Activated CD4-positive, alpha-beta T cell treated with anti-CD3 and anti-CD28 coated beads for 1 hour (primary cell): Measurements from ENCODE around the gene TMEM45B.
A peak's percentile ranks its signal among the peaks of the same experiment; 100 is the strongest.
"Not testable (repeated sequence)": the region's sequence is repeated elsewhere in the genome, so short reads cannot be mapped to it uniquely, and the experiment has no call there.

Experiments
- DNase-seq: peaks from one replicate; pipeline ENCODE4 v3.0.0-alpha.2; 2020

TMEM45B gene

DNA sequence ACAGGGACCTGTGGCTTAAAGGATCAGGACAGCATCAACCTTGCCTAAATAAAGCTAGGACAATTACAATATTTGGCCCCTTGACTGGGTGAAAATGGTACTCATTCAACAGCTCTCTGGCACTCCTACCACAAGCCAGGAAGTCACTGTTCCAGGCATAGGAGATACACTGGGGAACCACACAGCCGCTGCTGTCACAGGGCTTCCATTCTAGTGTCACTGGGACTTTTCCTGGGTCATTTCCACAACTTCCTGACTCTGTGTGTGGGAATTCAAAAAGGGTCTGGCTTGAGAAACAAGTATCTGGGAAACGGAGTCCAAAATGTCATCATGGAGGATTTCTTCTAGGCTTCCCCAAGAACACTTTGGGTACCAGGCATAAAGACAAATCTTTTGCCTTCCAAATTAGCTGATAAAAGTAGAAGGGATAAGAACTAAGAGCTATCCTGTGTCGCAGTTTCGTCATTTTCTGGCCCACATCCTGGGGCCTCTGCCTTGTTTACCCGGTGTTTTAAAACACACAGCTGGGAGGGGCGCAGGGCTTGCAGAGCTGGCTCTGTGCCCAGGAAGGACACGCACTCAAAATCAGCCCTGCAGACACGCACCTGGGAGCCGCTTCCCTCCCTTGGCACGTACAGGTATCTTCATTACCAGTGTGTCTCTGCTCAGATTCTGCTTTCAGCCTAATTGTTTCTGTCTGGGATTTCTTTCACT, 38.0 kb downstream of the TMEM45B start:
- DNase-seq = peak; percentile 44

DNA sequence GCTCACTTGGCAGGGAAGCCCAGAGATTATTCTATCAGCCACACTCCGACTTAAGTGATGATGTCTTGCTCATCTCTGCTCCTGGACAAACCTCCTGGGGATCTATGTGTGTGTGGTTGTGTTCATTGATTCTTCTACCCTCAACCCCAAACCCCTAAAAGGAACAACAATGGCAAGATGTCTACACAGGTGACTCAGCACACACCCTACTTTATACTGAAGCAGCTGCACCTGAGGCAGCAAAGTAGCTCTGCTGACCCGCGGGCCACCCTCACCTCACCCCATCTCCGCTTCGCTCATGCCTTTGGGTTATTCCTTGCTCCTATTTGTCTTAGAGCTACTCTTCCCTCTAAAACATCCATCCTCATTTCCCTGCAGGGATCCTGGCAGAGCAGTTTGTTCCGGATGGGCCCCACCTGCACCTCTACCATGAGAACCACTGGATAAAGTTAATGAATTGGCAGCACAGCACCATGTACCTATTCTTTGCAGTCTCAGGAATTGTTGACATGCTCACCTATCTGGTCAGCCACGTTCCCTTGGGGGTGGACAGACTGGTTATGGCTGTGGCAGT, 38.7 kb downstream of the TMEM45B start:
- DNase-seq = no peak

DNA sequence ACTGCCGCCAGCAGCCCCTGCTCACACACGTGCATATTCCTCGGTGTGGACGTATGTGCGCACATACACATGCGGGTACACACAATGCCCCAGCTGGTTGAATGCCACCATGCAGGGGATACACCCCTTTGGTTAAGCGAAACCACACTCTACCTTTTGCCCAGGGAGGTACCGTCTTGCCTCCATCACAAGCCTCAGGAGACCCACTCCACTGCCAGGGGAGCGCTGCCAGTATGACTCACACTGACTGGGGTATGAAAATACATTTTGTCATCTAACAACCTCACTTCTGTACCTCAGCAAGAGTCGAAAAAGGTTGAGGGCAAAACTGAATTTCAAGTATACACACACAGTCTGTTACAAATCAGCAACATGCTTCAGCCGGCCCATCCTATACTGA, 39.4 kb downstream of the TMEM45B start:
- DNase-seq = no peak

DNA sequence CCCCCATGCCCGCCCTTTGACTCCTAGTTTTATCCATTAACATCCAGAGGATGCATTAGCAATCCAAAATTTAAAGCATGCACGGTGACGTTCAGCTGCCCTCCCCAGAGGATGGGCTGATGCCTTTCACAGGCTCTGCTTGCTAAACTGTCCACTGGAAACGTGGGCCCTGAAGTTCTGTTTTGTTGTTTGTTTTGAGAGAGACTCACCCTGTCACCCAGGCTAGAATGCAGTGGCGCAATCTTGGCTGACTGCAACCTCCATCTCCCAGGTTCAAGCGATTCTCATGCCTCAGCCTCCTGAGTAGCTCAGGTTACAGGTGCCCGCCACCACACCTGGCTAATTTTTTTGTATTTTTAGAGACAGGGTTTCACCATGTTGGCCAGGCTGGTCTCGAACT, 40.4 kb downstream of the TMEM45B start:
- DNase-seq = no peak

DNA sequence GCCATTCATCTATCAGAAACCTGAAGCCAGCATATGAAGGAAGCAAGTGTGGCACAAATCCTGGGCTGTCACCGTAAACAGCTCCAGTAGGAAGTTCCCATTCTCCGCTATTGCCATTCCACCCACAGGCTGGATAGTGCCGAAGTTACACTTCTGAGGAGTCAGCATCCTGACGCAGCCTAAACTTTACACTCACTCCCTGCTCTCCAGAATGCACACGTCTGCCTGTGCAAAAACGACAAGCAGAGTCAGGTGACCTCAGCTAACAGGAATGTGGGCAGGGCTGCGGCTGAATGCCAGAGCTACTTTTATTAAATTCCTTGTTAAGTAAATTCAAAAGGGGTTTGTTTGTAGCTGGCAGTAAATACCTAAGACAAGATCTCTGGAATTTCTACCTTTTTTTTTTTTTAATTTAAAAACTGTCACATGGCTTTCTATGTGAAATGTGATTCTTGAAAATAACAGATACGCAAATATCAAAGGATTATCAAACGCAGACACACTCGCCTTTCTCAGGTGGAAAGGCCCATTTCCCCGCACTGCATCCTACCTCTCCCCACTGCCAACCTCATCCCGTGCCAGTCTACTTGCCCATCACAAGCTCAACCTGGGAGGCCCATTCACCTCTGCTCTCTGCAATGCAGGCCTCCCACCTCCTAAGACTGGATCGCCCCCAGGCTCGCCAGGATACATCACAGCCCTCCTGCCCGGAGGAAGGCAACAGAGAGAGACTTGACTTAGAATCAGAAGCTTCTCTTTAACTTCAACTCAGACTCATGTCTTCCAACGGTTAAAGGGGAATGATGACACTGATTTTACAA, 46.3 kb downstream of the TMEM45B start:
- no peak for DNase-seq

DNA sequence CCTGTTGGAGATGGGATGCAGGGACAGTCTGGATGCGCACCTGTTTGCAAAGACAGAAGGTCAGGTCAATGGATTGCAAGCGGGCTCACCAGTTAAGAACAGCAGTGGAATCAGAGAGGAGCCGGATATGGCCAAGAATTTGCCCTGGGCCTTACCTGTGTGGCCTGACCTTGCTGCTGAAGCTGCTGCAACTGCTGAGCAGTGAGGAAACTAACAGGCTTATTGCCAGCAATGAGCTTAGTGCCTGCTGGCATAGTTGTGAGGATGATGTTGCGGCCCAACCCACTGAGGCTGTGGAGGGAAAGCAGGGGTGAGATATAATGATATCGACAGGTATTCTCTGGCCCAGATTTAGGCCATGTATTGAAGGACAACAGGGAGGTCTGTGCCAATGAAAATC, 49.2 kb downstream of the TMEM45B start:
- no peak for DNase-seq

DNA sequence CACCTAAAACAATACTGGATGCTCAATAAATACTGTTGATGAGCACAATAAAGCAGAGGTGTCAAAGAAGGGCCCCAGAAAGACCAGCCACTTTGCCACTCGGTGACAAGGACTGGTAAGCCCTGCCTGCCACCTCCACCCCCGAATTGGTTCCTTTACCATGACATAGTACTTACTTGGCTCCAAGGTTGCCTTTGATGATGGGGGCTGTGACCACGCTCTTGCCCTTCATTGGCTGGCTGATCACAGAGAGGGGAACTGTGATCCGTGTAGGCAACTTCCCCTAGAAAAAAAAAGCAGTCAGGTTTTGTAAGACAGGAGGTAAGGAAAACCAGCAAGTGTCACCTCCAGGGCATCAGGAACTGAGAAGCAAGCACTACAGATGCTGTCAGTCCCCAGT, 50.1 kb downstream of the TMEM45B start:
- DNase-seq = no peak

DNA sequence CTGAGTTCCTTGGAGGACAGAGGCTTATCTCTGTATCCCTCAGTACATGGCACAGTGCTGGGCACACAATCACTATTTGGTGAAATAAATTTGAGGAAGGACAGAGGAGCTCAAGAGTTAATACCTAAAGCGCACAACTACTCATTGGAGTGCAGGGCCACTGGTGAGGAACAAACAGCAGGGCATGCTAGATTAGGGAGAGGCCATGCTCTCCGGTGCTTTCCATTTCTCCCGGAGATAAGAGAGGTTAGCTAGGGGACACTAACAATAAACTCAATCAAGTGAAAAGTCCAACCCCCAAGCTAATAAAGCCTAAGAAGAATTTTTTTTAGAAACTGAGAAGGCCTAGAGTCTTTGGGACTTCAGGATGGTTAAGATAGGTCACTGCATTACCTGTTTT, 50.7 kb downstream of the TMEM45B start:
- DNase-seq = no peak

DNA sequence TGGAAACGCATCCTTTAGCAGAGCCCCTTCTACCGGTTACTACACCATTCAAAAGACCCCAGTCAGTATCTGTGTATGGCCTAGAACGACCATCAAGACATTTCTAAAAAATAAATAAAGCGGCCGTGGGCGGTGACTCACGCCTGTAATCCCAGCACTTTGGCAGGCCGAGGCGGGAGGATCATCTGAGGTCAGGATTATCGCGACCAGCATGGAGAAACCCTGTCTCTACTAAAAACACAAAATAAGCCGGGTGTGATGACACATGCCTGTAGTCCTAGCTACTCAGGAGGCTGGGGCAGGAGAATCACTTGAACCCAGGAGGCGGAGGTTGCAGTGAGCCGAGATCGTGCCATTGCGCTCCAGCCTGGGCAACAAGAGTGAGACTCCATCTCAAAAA, 53.0 kb downstream of the TMEM45B start:
- not testable (repeated sequence) for DNase-seq

DNA sequence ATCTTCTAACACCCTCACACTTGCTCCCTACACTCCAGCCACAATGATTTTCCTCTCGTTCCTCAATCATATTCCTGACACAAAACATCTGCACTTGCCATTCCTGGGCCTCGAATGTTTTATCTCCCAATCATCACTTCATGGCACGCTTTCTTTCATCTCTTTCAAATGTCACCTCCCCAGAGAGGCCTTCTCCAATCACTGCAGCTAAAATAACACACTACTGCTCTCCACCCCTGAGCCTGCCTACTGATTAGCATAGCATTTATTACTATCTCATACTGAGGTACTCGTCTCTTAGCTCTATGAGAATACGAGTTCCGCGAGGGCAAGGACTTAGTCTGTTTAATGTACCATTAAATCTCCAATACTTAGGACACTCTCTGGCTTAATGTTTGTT, 56.3 kb downstream of the TMEM45B start:
- DNase-seq = no peak

DNA sequence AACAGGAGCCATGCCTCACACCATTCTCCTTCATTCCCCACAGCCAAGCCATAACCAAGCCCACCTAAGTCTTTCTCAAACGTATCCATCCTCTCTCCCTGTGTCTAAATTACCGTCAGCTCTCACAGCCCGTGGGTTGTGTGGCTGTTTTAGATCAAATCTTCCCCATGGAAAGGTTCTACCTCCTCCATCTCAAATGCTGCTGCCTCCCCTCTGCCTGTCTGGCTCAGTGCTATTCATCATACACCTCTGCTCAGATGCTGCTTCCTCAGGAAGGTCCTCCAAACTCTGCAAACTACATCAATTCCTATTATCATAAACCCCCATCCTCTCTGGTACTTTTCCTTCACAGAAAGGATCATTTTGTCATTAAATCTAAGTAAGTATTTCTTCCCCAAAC, 64.7 kb downstream of the TMEM45B start:
- DNase-seq = no peak

DNA sequence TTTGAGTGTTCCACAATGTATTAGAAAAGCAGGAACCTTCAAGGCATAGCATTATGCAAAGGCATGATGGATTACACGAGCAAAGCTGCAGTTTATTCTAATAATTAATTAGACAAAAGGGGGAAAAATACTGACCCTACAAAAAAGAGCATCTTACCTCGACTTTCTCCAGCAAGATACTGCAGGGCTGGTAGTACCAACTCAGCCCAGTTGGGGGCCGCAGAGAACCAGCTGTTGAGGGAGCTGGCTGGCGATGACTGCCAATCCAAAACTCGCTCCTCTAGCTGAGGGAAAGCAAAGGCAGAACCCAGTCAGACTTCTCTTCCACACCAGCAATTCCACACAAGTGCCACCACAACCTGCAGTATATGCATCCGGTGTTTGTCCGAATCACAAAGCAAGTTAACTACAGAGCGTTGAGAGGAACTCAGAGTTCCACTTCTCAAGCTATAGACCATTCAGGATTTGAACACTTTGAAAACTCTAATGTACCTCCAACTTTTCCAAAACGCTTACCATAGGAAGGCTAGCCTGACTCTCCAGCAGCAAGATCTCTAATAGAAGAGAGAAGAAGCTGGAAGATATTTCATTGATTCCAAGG, 66.0 kb downstream of the TMEM45B start:
- no peak for DNase-seq

DNA sequence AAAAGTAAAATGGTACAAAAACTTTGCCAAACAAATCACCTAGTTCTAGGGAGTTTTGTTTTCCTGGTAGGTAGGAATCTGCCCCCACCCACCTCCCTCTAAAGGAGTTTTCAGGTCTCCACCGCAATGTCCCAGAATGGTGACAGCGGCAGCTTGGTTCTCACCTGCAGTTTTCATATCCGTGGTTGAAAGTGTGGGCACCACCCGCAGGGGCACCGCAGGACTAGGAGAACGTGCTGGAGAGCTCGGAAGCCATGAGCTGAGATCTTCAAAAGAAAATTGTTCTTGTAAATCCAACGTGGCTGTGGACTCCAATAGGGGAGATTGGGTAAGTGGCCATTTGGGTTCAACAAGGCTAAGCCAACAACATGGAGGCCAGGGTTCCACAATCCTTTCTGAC, 68.9 kb downstream of the TMEM45B start:
- no peak for DNase-seq

DNA sequence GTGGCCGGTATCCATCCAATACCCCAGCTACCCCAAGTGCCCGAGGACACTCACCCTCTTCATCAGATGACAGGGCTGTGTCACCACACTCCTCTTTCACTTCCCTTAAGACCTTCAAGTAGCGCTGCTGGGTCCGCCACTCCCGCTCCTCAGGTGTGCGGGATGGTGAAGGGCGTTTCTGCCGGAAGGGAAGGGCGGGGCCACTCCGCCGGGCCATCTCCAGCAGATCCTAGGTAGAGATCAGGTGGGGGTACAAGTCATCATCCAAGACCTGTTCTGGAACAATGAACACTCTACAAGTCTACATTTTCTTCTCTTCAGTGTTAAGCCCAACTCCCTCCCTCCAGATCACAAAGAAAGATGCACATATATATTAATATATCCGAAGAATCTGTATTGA, 69.7 kb downstream of the TMEM45B start:
- DNase-seq = no peak

DNA sequence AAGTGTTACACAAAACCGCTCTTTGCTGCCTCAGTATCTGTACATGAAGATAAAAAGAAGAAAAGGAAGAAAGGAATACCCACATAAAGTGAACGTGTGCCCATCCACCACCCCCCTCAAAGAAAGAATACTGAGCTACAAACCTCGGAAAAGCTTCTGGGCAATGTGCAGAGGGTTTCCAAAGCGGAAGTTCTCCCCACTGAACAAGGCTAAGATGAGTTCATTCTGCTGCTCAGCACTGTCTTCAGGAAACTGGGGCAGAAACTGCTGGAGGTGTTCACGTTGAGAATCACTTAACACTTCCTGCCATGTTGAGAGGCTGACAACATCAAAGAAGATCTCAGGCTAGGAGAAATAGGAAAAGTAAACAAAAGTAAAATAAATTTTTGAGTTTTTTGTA, 72.8 kb downstream of the TMEM45B start:
- DNase-seq = no peak

DNA sequence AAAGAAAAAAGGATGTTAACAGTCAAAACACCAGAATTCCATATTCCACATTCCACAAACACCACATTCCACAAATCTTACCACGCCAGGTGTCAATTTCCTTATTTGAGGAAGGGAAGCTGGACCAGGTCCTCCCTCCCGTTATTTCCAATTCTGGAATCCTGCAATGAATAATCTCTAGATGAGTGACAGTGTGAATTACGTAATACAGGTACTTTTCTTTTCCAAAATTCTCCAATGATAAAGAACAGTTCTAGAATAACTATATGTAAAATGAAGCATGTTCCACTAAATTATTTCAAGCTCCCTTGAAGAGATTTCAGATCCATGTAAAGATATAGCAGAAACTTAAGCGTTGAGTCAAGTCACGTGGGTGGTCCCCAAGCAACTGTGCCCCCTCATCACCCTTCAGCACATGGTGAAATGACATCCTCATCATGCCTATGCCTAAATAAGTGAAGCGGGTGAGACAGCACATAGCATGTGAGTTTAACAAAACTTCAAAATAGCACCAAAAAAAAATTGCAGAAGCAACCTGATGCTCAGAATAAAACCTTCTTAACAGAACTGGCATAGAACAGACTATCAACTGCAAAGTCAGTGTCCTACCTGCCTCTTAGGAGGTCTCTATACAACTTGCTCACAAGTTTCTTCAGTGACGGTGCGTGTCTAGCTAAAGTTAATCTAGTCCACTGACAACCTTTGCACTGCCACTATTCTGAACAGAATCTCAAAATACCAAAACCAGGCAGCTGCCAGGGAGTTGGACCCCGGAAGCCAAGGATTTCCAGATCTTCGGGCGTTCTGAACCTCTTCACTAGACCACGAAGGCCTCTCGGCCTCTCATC, 78.9 kb downstream of the TMEM45B start:
- DNase-seq = no peak

DNA sequence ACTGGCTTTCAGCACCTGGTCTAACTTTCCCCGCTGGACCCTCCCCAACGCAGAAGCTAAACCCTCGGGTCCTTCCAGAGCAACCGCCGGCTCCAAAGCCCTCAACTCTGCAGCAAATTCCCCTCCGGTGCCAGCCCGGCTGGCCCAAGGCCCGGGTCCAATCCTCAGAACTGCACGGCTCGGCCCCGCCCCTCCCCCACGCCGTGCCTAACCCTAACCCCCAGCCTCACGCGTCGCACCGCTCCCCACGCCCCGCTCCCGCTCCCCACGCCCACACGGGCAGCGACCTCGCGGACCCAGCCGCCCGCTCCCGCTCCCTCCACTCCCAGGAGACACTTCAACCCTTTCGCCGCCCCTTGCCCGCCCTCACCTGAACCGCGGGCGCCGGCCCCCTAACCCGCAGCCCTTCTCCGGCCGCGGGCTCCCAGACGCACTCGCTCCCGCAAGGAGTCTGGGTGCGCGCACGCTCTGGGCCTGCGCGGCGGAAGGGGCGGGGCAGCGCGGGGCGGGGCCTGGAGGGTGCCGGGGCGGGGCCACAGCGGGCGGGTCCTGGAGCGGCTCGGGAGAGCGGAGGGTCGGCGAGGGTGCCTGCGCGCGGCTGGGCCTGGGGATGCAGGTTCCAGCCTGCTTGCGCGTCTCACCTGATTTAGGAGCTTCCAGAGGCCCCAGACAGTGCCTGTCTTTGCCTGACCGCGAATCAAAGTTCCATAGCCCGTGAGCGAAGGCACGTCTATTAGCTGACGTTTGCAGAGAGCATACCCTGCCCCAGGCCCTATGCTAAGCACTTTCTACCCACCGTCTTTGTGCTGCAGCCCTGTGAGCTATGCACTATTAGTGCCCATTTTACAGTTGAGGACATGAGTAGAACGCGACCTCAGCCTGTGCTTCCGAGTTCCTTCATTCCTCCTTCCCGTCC, 79.7 kb downstream of the TMEM45B start, which contains the start of gene NFRKB:
Gene NFRKB, minus strand, starts transcription at position 453 of the 916 bp plus-strand sequence. CDS start 2,729 bp downstream, outside the sequence.
- peak; percentile 79 for DNase-seq

DNA sequence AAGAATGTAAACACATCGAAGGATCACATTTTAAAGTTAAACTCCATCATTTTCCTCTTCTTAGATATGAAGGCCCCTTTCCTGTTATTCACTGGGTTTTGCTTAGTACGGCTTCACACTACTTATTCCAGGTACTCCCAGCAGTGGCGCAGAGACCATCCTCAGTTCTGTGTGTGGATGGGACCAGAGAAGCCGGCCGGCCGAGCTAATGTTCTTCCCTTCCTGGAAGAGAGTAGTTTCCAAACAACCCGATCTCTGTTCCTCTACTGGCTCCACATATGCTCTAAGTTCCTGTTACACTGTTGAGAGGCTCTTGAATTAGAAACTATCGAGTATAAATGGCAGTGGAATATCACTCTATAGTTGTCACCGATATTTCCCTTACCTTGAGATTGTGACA, 80.4 kb downstream of the TMEM45B start:
- DNase-seq = no peak

DNA sequence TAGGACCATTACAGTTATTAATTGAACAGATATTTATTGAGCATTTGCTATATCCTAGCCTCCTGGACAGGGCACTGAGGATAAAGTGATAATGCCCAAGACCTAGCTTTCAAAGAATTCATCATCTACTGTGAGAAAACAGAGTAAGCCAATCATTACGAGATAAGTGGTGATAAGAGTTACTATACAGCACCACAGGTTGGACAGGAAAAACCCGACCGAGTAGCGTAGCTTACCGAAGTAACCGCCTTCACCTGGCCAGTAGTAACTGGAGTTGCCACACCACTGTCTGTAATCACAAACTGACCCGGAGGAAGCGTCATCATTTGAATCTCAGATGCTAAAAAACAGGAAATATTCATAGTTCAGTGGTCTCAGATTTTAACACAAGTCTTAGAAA, 89.8 kb downstream of the TMEM45B start:
- DNase-seq = no peak
